GM21360 (cell line): ENCODE measurements around the gene MBP.
A peak's percentile ranks its signal among the peaks of the same experiment; 100 is the strongest.

Source experiments
- ATAC-seq: cut with Tn5 transposase; IDR thresholded peaks from one replicate; pipeline ENCODE4 v1.9.1; 2021; ENCODE audit warnings: mild to moderate bottlenecking, moderate library complexity; ENCODE audit not compliant: unreplicated experiment

The MBP gene

GRCh38 chr18:77151772-77152520, 19.4 kb upstream of the MBP start:
- no peak for ATAC-seq

GRCh38 chr18:77151033-77151771, 18.6 kb upstream of the MBP start:
- no peak for ATAC-seq

GRCh38 chr18:77150588-77150987, 18.0 kb upstream of the MBP start:
- ATAC-seq, result no peak

GRCh38 chr18:77148289-77148688, 15.7 kb upstream of the MBP start:
- ATAC-seq, result no peak

GRCh38 chr18:77147418-77147852, 14.9 kb upstream of the MBP start:
- peak; percentile 55 for ATAC-seq

GRCh38 chr18:77146249-77147080, 13.9 kb upstream of the MBP start:
- no peak for ATAC-seq

- no peak for ATAC-seq
Observed at GRCh38 chr18:77145364-77145901, 12.8 kb upstream of the MBP start.

GRCh38 chr18:77144451-77145118, 12.0 kb upstream of the MBP start:
- no peak for ATAC-seq

GRCh38 chr18:77144046-77144445, 11.5 kb upstream of the MBP start:
- no peak for ATAC-seq

- ATAC-seq, result no peak
Observed at GRCh38 chr18:77143196-77143595, 10.6 kb upstream of the MBP start.

- ATAC-seq, result no peak
Observed at GRCh38 chr18:77141401-77142118, 9.0 kb upstream of the MBP start.

- ATAC-seq, result no peak
Observed at GRCh38 chr18:77140439-77141109, 8.0 kb upstream of the MBP start.

- ATAC-seq, result no peak
Observed at GRCh38 chr18:77140030-77140429, 7.4 kb upstream of the MBP start.

GRCh38 chr18:77139619-77140018, 7.0 kb upstream of the MBP start:
- ATAC-seq, result no peak

- no peak for ATAC-seq
Observed at GRCh38 chr18:77138270-77138669, 5.7 kb upstream of the MBP start.

GRCh38 chr18:77137851-77138250, 5.3 kb upstream of the MBP start:
- no peak for ATAC-seq

- no peak for ATAC-seq
Observed at GRCh38 chr18:77136871-77137665, 4.5 kb upstream of the MBP start.

GRCh38 chr18:77136076-77136718, 3.6 kb upstream of the MBP start:
- no peak for ATAC-seq
